GM12878 (cell line): Measurements from ENCODE around the gene F8A3. TPM values are rescaled to one million over a fixed set of nuclear protein-coding genes. Genes with fewer than 3 reads are reported as not detected.
"Not testable (repeated sequence)": the region's sequence is repeated elsewhere in the genome, so short reads cannot be mapped to it uniquely, and the experiment has no call there.

Experiments used
- ATAC-seq: fragments of 200-7000 bp; cut with Tn5 transposase; 3 replicates; pipeline ENCODE4 v1.9.1; 2020; ENCODE audit warnings: mild to moderate bottlenecking, moderate library complexity
- Bru-seq: library from RNA; stranded (reverse); fragments of 400-500 nt; gene quantifications from one replicate; lab custom pipeline; 2021; lab: Mats Ljungman, UMichigan
- BruChase-seq, 2 experiments: library from RNA; stranded (reverse); fragments of 400-500 nt; gene quantifications; one replicate each; lab custom pipeline; 2021; lab: Mats Ljungman, UMichigan
- BruUV-seq: library from RNA; stranded (reverse); fragments of 400-500 nt; replicated peaks from 2 replicates; lab custom pipeline; 2021; lab: Mats Ljungman, UMichigan
- CTCF ChIA-PET: fragments of 300-600 bp; sonication (Branson Sonifier 250); formaldehyde crosslinking; extraction: SDS; loops from one replicate; lab custom pipeline; 2021; ENCODE audit warnings: inconsistent platforms; lab: Yijun Ruan, JAX
- POLR2A ChIA-PET: fragments of 350-600 bp; formaldehyde crosslinking; extraction: SDS; loops from one replicate; lab custom pipeline; 2021; ENCODE audit warnings: inconsistent platforms; lab: Charles Lee
- RAD21 ChIA-PET: fragments of 300-600 bp; sonication (Branson Sonifier 250); formaldehyde crosslinking; loops from one replicate; lab custom pipeline; 2023; ENCODE audit warnings: antibody characterized with exemption; ENCODE audit not compliant: unreplicated experiment; lab: Charles Lee
- SMC1A ChIA-PET: fragments of 300-600 bp; sonication (Branson Sonifier 250); formaldehyde crosslinking; loops from one replicate; lab custom pipeline; 2023; ENCODE audit not compliant: unreplicated experiment, uncharacterized antibody; lab: Charles Lee
- DNase-seq: peaks from one replicate; pipeline ENCODE4 v3.0.0-alpha.2; 2011; ENCODE audit warnings: low read depth, low spot score
- FAIRE-seq: peaks from 3 replicates; lab custom pipeline; 2011; peaks lifted over from hg19 to GRCh38; lab: Jason Lieb, UNC
- H2AFZ ChIP-seq: 2 replicates; pipeline ENCODE4 v1.6.0; 2011; ENCODE audit warnings: low read depth, low read length, control low read depth; ENCODE audit not compliant: control insufficient read depth
- H3K27ac ChIP-seq: 2 replicates; pipeline ENCODE4 v1.5.1; 2011; ENCODE audit warnings: control low read depth; ENCODE audit not compliant: control insufficient read depth, insufficient read depth
- H3K27me3 ChIP-seq, 2 experiments: replicated peaks in 1 of 2; 2 replicates each; pipeline versions ENCODE4 v1.6.0 to v1.6.1; 2011; ENCODE audit warnings: low read length in 1 of 2; ENCODE audit not compliant: control insufficient read depth in 2 of 2, insufficient read depth in 2 of 2
- H3K36me3 ChIP-seq, 2 experiments: 2 replicates each; pipeline ENCODE4 v1.5.1; 2011; ENCODE audit warnings: low read length in 1 of 2; ENCODE audit not compliant: control insufficient read depth in 2 of 2, insufficient read depth in 2 of 2
- H3K4me1 ChIP-seq: 2 replicates; pipeline ENCODE4 v1.6.1; 2011; ENCODE audit warnings: mild to moderate bottlenecking, low read length, moderate library complexity, mixed read lengths; ENCODE audit not compliant: control insufficient read depth, insufficient read depth
- H3K4me2 ChIP-seq: 2 replicates; pipeline ENCODE4 v1.6.0; 2011; ENCODE audit warnings: control low read depth; ENCODE audit not compliant: control insufficient read depth, insufficient read depth
- H3K4me3 ChIP-seq: fragments of 200-600 bp; sonication (generic); 2 replicates; pipeline ENCODE4 v1.5.1; 2016
- H3K79me2 ChIP-seq: 2 replicates; pipeline ENCODE4 v1.6.0; 2011; ENCODE audit warnings: low read length; ENCODE audit not compliant: control insufficient read depth, insufficient read depth
- H3K9ac ChIP-seq: 2 replicates; pipeline ENCODE4 v1.8.0; 2011; ENCODE audit warnings: low read length, control low read depth, mixed read lengths; ENCODE audit not compliant: control insufficient read depth, insufficient read depth
- H3K9me3 ChIP-seq: replicated peaks from 3 replicates; pipeline ENCODE4 v1.5.1; 2011; ENCODE audit warnings: mild to moderate bottlenecking, low read length; ENCODE audit not compliant: control insufficient read depth, insufficient read depth
- H4K20me1 ChIP-seq: 2 replicates; pipeline ENCODE4 v1.6.0; 2011; ENCODE audit not compliant: control insufficient read depth, insufficient read depth
- CREM ChIP-seq: IDR thresholded peaks from 2 replicates; pipeline ENCODE4 v1.6.1; 2014; ENCODE audit warnings: antibody characterized with exemption, low read depth
- GATAD2B ChIP-seq: fragments of 450-650 bp; conservative IDR thresholded peaks from 2 replicates; pipeline ENCODE4 v1.6.1; 2017; ENCODE audit warnings: low read depth, mild to moderate bottlenecking, moderate library complexity
- MYC ChIP-seq: IDR thresholded peaks from 2 replicates; pipeline ENCODE4 v1.6.1; 2011; ENCODE audit warnings: mild to moderate bottlenecking, low read length, moderate library complexity, inconsistent platforms; ENCODE audit not compliant: insufficient read depth, insufficient replicate concordance, insufficient read length, severe bottlenecking
- NFYB ChIP-seq: IDR thresholded peaks from 2 replicates; pipeline ENCODE4 v1.6.1; 2011; ENCODE audit warnings: low read depth, mild to moderate bottlenecking, low read length, improper control_type of control experiment, moderate library complexity; ENCODE audit not compliant: insufficient read depth
- PAX5 ChIP-seq: IDR thresholded peaks from 2 replicates; pipeline ENCODE4 v1.6.1; 2011; ENCODE audit warnings: low read depth, low read length, borderline replicate concordance
- SRF ChIP-seq, 2 experiments: IDR thresholded peaks; 2 replicates each; pipeline ENCODE4 v1.6.1; 2011; ENCODE audit warnings: low read depth in 2 of 2, low read length in 2 of 2, mild to moderate bottlenecking in 1 of 2, moderate library complexity in 1 of 2
- STAT1 ChIP-seq: fragments of 450-650 bp; conservative IDR thresholded peaks from 2 replicates; pipeline ENCODE4 v1.6.1; 2014; ENCODE audit warnings: antibody characterized with exemption, mild to moderate bottlenecking
- ZBED1 ChIP-seq: IDR thresholded peaks from 2 replicates; pipeline ENCODE4 v1.6.1; 2016; ENCODE audit warnings: borderline replicate concordance
- ZNF207 ChIP-seq: fragments of 450-650 bp; IDR thresholded peaks from 2 replicates; pipeline ENCODE4 v1.6.1; 2014; ENCODE audit warnings: antibody characterized with exemption, mild to moderate bottlenecking, borderline replicate concordance
- WGBS: methylation state at CpG from one replicate; pipeline ENCODE4 v1.1.6; 2016; ENCODE audit warnings: low lambda C conversion rate; ENCODE audit not compliant: insufficient replicate concordance, insufficient coverage; ENCODE audit errors: missing lambda C conversion rate; 5-methylcytosine and 5-hydroxymethylcytosine counted together
- in situ Hi-C: fragments of 300-500 bp; cut with MboI; formaldehyde crosslinking; loops from 9 replicates; pipeline ENCODE4 v1.14.3; 2018; ENCODE audit warnings: mixed read lengths
- intact Hi-C: fragments of 100-400 bp; cut with micrococcal nuclease; formaldehyde crosslinking; loops from one replicate; pipeline ENCODE4 v1.14.2; 2022; ENCODE audit not compliant: unreplicated experiment
- long read RNA-seq, 2 experiments: library from polyadenylated mRNA; unstranded; transcript quantifications; one replicate each; pipeline ENCODE4 v2.0.0, GENCODE V29; 2019 to 2020
- polyA minus RNA-seq, 3 experiments: library from RNA; depleted of rRNA, polyadenylated mRNA; stranded (reverse); fragments of >200 nt; gene quantifications; 2 replicates each; pipeline ENCODE4 v1.2.3, GENCODE V29; 2011
- polyA plus RNA-seq, 11 experiments: library from polyadenylated mRNA; depleted of rRNA in 4 of 11; unstranded in 6 of 11; stranded (reverse) in 5 of 11; fragments of >200 nt; fragmentation: Nextera tagmentation in 4 of 11; fragmentation: Illumina TruSeq in 1 of 11; extraction: Ambion mirVana in 4 of 11; extraction: Trizol in 1 of 11; gene quantifications; 1 replicate in 1 of 11; 2 replicates in 10 of 11; pipeline versions ENCODE4 v1.2.1 to v1.2.3, GENCODE V29; 2011 to 2016; ENCODE audit warnings: inconsistent platforms in 2 of 11, missing spikeins in 2 of 11, low read depth in 1 of 11
- total RNA-seq, 4 experiments: library from RNA; depleted of rRNA in 3 of 4; stranded (reverse); fragments of >200 nt in 3 of 4; fragmentation: Illumina TruSeq in 1 of 4; extraction: Trizol in 1 of 4; gene quantifications; 2 replicates each; pipeline versions ENCODE4 v1.2.1 to v1.2.3, GENCODE V29; 2013 to 2021
- TF ChIP-seq, protein P1 (sequence below): IDR thresholded peaks from 2 replicates; pipeline ENCODE4 v1.6.1; 2011; ENCODE audit warnings: borderline replicate concordance, low read depth, mild to moderate bottlenecking, moderate library complexity, mixed read lengths, low read length; ENCODE audit not compliant: insufficient read depth; ENCODE audit errors: extremely low read length

Gene F8A3
- not detected in 2 replicates for total RNA-seq (2013; cell fraction: nucleolus; rRNA removed)
- total RNA-seq (2014; rRNA removed): 0.49 and 1.3 TPM in 2 replicates
- not detected in 2 replicates for total RNA-seq (2014; rRNA removed; fragmentation: Illumina TruSeq; extraction: Trizol)
- 1.1 and 2.4 TPM in 2 replicates for total RNA-seq (2021)
- polyA plus RNA-seq (2011; ENCODE audit: low read depth): 0.26 TPM
- polyA plus RNA-seq (2011; rRNA removed): 0.04 TPM in 1 of 2 replicates, not detected in the other
- 0.06 and 0.12 TPM in 2 replicates for polyA plus RNA-seq (2011; cell fraction: cytosol; rRNA removed)
- 0.12 TPM in 1 of 2 replicates, not detected in the other for polyA plus RNA-seq (2011; cell fraction: nucleus; rRNA removed)
- 0.24 and 0.65 TPM in 2 replicates for polyA plus RNA-seq (2012)
- polyA plus RNA-seq (2014; fragmentation: Illumina TruSeq; extraction: Trizol): 0.13 and 0.29 TPM in 2 replicates
- polyA plus RNA-seq (2014; fragmentation: Nextera tagmentation; extraction: Ambion mirVana): under 1 TPM in 1 of 2 experiments, not detected in 1; 0.13 TPM
- polyA plus RNA-seq (2014; rRNA removed): 1.1 and 3.2 TPM in 2 replicates
- under 1 TPM in 1 of 2 experiments, not detected in 1; 0.28 TPM for polyA plus RNA-seq (2016; fragmentation: Nextera tagmentation; extraction: Ambion mirVana)
- polyA minus RNA-seq (2011; rRNA and poly(A)+ RNA removed): 0.10 TPM in 1 of 2 replicates, not detected in the other
- polyA minus RNA-seq (2011; cell fraction: cytosol; rRNA and poly(A)+ RNA removed): not detected in 2 replicates
- polyA minus RNA-seq (2011; cell fraction: nucleus; rRNA and poly(A)+ RNA removed): not detected in 2 replicates
- Bru-seq, nascent RNA: not detected
- not detected for BruChase-seq, experiment 1, labeled RNA remaining after a 6-hour chase
- not detected for BruChase-seq, experiment 2, labeled RNA remaining after a 2-hour chase
- long read RNA-seq, experiment 1: 0 reads
- long read RNA-seq, experiment 2: 0 reads

DNA sequence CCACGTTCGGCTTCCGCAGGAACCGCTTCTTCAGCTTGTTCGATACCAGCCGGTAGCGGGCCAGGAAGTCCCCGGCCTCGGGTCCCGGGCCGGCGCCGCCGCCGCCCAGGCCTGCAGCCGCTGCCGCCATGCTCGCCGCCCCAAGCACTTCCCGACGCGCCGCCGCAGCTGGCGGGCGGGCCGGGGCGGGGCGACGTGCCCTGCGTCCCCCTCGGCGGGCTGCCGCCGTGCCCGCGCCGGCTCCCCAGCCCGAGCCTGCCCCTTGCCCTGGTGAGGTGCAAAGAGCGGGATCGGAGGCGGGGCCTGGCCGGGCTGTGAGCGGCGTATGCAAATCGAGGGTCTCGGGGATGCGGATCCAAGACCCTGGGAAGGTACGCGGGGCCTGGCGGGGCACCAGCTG, at the start of gene F8A3:
Gene F8A3 (minus strand): TSS at position 150 of the 400 bp plus-strand sequence. CDS start 20 bp downstream, at position 130.
- POLR2A ChIA-PET, H2AFZ ChIP-seq, H3K4me1 ChIP-seq, H3K4me3 ChIP-seq, SMC1A ChIA-PET, intact Hi-C loops, H4K20me1 ChIP-seq, BruUV-seq, H3K9me3 ChIP-seq, FAIRE-seq, H3K36me3 ChIP-seq, RAD21 ChIA-PET, in situ Hi-C loops, DNase-seq, CTCF ChIA-PET, H3K4me2 ChIP-seq, H3K79me2 ChIP-seq, H3K27me3 ChIP-seq, H3K9ac ChIP-seq, H3K27ac ChIP-seq: not testable (repeated sequence)
- WGBS: no CpG with 5 or more reads among the region's 51 CpGs
- peak; percentile 92 for ATAC-seq

DNA sequence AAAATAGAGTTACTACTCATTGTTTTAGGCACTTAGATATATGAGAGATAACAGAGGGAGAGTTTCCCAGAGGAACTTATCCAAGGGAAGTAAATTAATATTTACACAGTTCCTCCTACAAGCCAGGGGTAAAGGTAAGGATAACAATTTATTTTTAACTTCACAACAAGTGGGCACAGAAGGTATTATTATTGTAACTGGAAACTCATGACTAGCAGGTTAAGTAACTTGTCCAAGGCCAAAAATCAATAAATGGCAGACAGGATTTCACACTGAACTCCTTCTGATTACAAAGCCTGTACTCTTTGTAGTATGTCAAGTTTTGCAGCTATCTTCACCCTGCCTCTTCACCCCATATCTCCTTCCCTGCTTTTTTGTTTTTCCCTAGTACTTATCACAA, 46.9 kb upstream of the F8A3 start:
- Histone ChIP-seq H3K4me2 (no peak overlapping the region), H3K4me3 (no peak overlapping the region), H3K4me1 (no peaks in the 10 kb centered on the region), H3K27ac (no peak overlapping the region), H2AFZ (no peak overlapping the region), H3K9ac (no peak overlapping the region), H3K79me2 (no peaks in the 10 kb centered on the region), H3K9me3 (no peaks in the 10 kb centered on the region), H3K36me3 (no peaks in the 10 kb centered on the region), H4K20me1 (no peaks in the 10 kb centered on the region), H3K27me3 (no peaks in the 10 kb centered on the region)
- intact Hi-C loops (no loop called here), in situ Hi-C loops (no loop called here)
- POLR2A ChIA-PET: no interaction called here
- CTCF ChIA-PET: no interaction called here
- no peak for ATAC-seq
- RAD21 ChIA-PET: no interaction called here
- no peak for DNase-seq
- SMC1A ChIA-PET: no interaction called here
- TF ChIP-seq, protein P1, sequence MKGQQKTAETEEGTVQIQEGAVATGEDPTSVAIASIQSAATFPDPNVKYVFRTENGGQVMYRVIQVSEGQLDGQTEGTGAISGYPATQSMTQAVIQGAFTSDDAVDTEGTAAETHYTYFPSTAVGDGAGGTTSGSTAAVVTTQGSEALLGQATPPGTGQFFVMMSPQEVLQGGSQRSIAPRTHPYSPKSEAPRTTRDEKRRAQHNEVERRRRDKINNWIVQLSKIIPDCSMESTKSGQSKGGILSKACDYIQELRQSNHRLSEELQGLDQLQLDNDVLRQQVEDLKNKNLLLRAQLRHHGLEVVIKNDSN: no peak
- no peak for TF ChIP-seq NFYB
- no peak for TF ChIP-seq ZNF207
- no peak for TF ChIP-seq MYC
- no peak for TF ChIP-seq CREM
- no peak for TF ChIP-seq ZBED1
- no peak for TF ChIP-seq GATAD2B
- TF ChIP-seq PAX5: no peak
- no peak for TF ChIP-seq SRF (IDR thresholded peaks at IDR 0.05; ENCODE audit: low read depth in 2 of 2, low read length in 2 of 2)
- TF ChIP-seq STAT1: no peak
- no TSS peak for BruUV-seq
- no peak for FAIRE-seq
